Trophoblast cell (in vitro differentiated cells and primary cell): ENCODE measurements around the gene RABAC1.

ENCODE experiments used
- DNase-seq, 2 donors: peaks; one replicate each; pipeline ENCODE4 v3.0.0-alpha.2; 2016
- H2AFZ ChIP-seq: 2 replicates; pipeline ENCODE4 v1.6.1; 2013; ENCODE audit warnings: low read length, moderate library complexity, mild to moderate bottlenecking; ENCODE audit not compliant: insufficient read depth, poor library complexity
- H2AK5ac ChIP-seq: 2 replicates; pipeline ENCODE4 v1.6.1; 2013; ENCODE audit warnings: mild to moderate bottlenecking, low read length
- H2BK120ac ChIP-seq: 2 replicates; pipeline ENCODE4 v1.6.1; 2013; ENCODE audit warnings: low read length, mild to moderate bottlenecking, moderate library complexity; ENCODE audit not compliant: insufficient read depth, poor library complexity
- H2BK12ac ChIP-seq: 2 replicates; pipeline ENCODE4 v1.6.1; 2013; ENCODE audit warnings: mild to moderate bottlenecking, low read length, moderate library complexity
- H2BK5ac ChIP-seq: 2 replicates; pipeline ENCODE4 v1.6.1; 2013; ENCODE audit warnings: low read length, low read depth, moderate library complexity, mild to moderate bottlenecking; ENCODE audit not compliant: poor library complexity
- H3K14ac ChIP-seq: 2 replicates; pipeline ENCODE4 v1.6.1; 2013; ENCODE audit warnings: mild to moderate bottlenecking, low read length
- H3K18ac ChIP-seq: 2 replicates; pipeline ENCODE4 v1.6.1; 2013; ENCODE audit warnings: mild to moderate bottlenecking, low read length
- H3K23ac ChIP-seq: 2 replicates; pipeline ENCODE4 v1.6.1; 2013; ENCODE audit warnings: low read length
- H3K27ac ChIP-seq: 2 replicates; pipeline ENCODE4 v1.5.1; 2013; ENCODE audit warnings: low read depth, mild to moderate bottlenecking, inconsistent platforms, low read length, moderate library complexity
- H3K27me3 ChIP-seq: 2 replicates; pipeline ENCODE4 v1.6.1; 2013; ENCODE audit warnings: inconsistent platforms, mild to moderate bottlenecking, low read length, moderate library complexity; ENCODE audit not compliant: insufficient read depth
- H3K36me3 ChIP-seq, 2 experiments: 1 replicate in 1 of 2; 2 replicates in 1 of 2; pipeline ENCODE4 v1.6.1; 2013; ENCODE audit warnings: low read length in 2 of 2, mild to moderate bottlenecking in 2 of 2, moderate library complexity in 1 of 2; ENCODE audit not compliant: insufficient read depth in 2 of 2, control insufficient read depth in 1 of 2
- H3K4ac ChIP-seq: 2 replicates; pipeline ENCODE4 v1.6.1; 2013; ENCODE audit warnings: low read depth, mild to moderate bottlenecking, low read length, moderate library complexity
- H3K4me1 ChIP-seq, 2 experiments: 1 replicate in 1 of 2; 2 replicates in 1 of 2; pipeline ENCODE4 v1.6.1; 2013; ENCODE audit warnings: low read length in 2 of 2, mild to moderate bottlenecking in 2 of 2, moderate library complexity in 1 of 2; ENCODE audit not compliant: insufficient read depth in 2 of 2, control insufficient read depth in 1 of 2
- H3K4me2 ChIP-seq: 2 replicates; pipeline ENCODE4 v1.6.1; 2013; ENCODE audit warnings: inconsistent platforms, mild to moderate bottlenecking, low read length, moderate library complexity
- H3K4me3 ChIP-seq: 2 replicates; pipeline ENCODE4 v1.5.1; 2013; ENCODE audit warnings: mild to moderate bottlenecking, low read depth, low read length, inconsistent platforms
- H3K79me1 ChIP-seq: one replicate; pipeline ENCODE4 v1.6.1; 2013; ENCODE audit warnings: low read length
- H3K79me2 ChIP-seq: 2 replicates; pipeline ENCODE4 v1.6.1; 2013; ENCODE audit warnings: low read length, mild to moderate bottlenecking; ENCODE audit not compliant: control insufficient read depth, insufficient read depth, poor library complexity
- H3K9ac ChIP-seq: 2 replicates; pipeline ENCODE4 v1.6.1; 2013; ENCODE audit warnings: mild to moderate bottlenecking, low read length
- H3K9me3 ChIP-seq: 2 replicates; pipeline ENCODE4 v1.6.1; 2013; ENCODE audit warnings: low read depth, mild to moderate bottlenecking, control low read depth, inconsistent platforms, low read length; ENCODE audit not compliant: insufficient read depth
- H4K12ac ChIP-seq: 2 replicates; pipeline ENCODE4 v1.6.1; 2013; ENCODE audit warnings: low read depth, mild to moderate bottlenecking, low read length, moderate library complexity
- H4K8ac ChIP-seq: 2 replicates; pipeline ENCODE4 v1.6.1; 2013; ENCODE audit warnings: low read depth, mild to moderate bottlenecking, low read length, moderate library complexity
- H4K91ac ChIP-seq: one replicate; pipeline ENCODE4 v1.6.1; 2013; ENCODE audit warnings: low read depth, mild to moderate bottlenecking, low read length, moderate library complexity
- WGBS: extraction: QIAGEN DNeasy Blood & Tissue Kit; methylation state at CpG from one replicate; pipeline ENCODE4 v1.1.7; 2013; ENCODE audit warnings: missing lambda C conversion rate; ENCODE audit not compliant: insufficient read length, insufficient coverage; ENCODE audit errors: extremely low coverage; 5-methylcytosine and 5-hydroxymethylcytosine counted together

The RABAC1 gene

DNA sequence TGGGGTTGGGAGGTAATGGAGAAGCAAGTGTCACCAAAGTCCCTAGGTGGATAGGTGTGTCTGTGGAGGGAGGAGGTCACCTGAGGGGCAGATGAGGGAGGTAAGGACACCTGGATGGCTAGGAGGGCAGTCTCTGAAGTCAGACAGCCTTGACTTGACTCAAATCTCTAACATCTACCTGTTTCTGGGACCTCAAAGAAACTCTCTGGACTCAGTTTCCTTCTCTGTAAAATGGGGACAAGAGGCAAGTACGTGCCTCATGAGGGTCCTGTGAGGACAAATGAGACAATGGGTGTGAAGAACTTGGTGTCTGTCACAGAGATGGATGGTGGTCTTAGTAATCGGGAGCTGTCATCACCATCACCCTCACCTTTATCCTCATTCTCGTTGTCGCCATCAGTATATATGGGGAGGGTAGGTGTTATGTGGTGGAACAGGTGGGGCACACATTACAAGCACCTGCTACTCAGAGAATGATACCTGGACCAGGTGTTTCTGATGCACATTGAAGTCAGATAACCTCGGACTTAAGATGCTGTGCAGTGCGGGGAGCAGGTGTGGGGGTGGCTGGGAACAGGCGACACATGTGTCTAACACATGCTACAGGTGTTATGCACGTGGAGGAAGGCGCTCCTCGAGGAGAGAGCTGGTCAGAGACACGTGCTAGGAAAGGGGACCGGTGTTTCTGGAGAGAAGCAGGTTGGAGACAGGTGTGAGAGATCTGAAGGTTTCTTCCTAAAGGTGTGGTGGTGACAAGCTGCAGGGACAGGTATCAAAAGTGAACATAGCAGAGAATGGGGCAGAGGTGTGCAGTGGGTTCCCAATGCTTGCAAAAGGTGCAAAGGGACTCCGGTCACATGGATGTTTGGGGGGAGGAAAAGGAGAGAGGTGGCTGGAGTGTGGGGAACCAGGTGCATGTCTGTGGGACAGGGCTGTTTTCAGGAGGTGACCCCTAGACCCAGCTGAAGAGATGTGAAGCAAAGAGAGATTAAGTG is 34.7 kb downstream of the RABAC1 start:
- no peak overlapping the region for H3K9ac ChIP-seq
- no CpG with 5 or more reads among the region's 13 CpGs for WGBS

DNA sequence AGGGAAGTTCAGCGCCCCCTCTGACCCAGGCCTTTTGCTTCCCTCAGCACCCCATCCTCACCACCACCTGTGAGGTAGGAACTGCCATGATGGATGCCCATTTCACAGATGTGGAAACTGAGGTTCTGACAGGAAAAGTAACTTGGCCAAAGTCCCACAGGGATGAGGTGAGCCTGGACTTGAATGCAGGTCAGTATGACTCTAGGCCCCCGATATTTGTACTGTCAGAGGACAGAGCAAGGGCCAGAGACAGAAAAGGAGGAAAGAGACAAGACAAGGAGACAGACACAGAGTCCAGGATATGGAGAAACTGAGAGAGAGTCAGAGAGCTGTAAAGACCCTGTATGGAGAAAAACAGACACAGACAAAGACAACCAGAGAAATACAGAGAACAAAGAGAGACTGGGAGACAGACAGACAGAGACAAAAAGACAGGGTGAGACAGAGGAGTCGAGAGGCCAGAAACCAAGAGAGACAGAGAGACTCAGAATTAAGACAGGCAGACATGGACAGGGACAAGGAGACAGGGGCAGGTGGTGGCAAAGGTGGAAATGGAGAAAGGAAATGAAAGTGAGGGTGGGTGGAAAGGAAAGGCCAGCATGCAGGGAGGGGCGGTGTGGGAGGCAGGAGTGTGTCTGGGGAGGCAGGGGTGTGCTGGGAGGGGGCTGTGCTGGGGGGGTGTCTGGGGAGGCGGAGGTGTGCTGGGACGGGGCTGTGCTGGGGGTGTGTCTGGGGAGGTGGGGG is 35.9 kb downstream of the RABAC1 start:
- Histone ChIP-seq H3K4me2 (no peak overlapping the region), H3K23ac (no peak overlapping the region), H3K4ac (no peak overlapping the region), H2AFZ (no peak overlapping the region), H2BK12ac (no peak overlapping the region), H3K14ac (no peak overlapping the region), H3K9ac (no peak overlapping the region), H3K4me1 (no peaks in the 10 kb centered on the region), H2BK120ac (no peak overlapping the region), H3K36me3 (no peaks in the 10 kb centered on the region), H3K27me3 (peaks cover 72% of the 10 kb centered on the region), H3K79me2 (no peaks in the 10 kb centered on the region), H3K9me3 (peaks cover 27% of the 10 kb centered on the region), H2BK5ac (no peak overlapping the region), H2AK5ac (no peak overlapping the region), H3K18ac (no peak overlapping the region), H4K8ac (no peak overlapping the region), H3K4me3 (no peak overlapping the region), H4K91ac (no peak overlapping the region), H3K79me1 (no peaks in the 10 kb centered on the region), H3K27ac (no peak overlapping the region), H4K12ac (no peak overlapping the region)
- no CpG with 5 or more reads among the region's 6 CpGs for WGBS
- no peak for DNase-seq

More for the DNA sequence above, 34.7 kb downstream of the RABAC1 start:
- H2BK5ac ChIP-seq = no peak overlapping the region
- no peak overlapping the region for H3K4ac ChIP-seq
- H3K27me3 ChIP-seq = peaks cover 79% of the 10 kb centered on the region
- no peaks in the 10 kb centered on the region for H3K79me2 ChIP-seq
- H3K27ac ChIP-seq = no peak overlapping the region
- H3K18ac ChIP-seq = no peak overlapping the region
- no peak overlapping the region for H2AFZ ChIP-seq
- no peak overlapping the region for H4K91ac ChIP-seq
- H3K79me1 ChIP-seq = no peaks in the 10 kb centered on the region
- H3K23ac ChIP-seq = no peak overlapping the region
- no peak overlapping the region for H3K14ac ChIP-seq
- H2AK5ac ChIP-seq = no peak overlapping the region
- no peak for DNase-seq
- H2BK120ac ChIP-seq = no peak overlapping the region
- H3K9me3 ChIP-seq = peaks cover 25% of the 10 kb centered on the region
- H4K12ac ChIP-seq = no peak overlapping the region
- H3K4me3 ChIP-seq = no peak overlapping the region
- H4K8ac ChIP-seq = no peak overlapping the region
- H2BK12ac ChIP-seq = no peak overlapping the region
- no peak overlapping the region for H3K4me2 ChIP-seq
- peaks cover 0 to 5% of the 10 kb centered on the region in 2 experiments for H3K4me1 ChIP-seq
- no peaks in the 10 kb centered on the region for H3K36me3 ChIP-seq

DNA sequence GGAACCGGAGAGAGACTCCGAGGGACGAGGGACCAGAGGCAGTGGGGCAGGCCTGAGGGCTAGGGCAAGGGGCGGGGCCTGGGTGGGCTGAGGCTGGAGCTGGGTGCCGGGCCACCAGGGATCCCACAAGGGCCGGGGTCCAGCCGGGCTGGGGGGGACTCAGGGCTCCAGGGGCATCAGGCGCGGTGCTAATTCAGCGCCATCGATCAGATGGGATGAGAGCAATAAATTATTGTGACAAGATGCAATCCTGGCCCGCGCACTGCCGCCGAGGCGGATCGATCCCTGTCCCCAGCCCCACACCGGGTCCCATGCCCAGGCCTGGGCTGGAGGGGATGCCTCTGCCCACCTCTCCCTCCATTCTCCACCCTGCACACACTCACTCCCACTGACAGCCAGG is 36.5 kb downstream of the RABAC1 start:
- Histone ChIP-seq H3K79me2 (no peaks in the 10 kb centered on the region), H3K9me3 (peaks cover 31% of the 10 kb centered on the region), H2BK5ac (no peak overlapping the region), H3K27ac (no peak overlapping the region), H2BK120ac (no peak overlapping the region), H3K27me3 (peaks cover 72% of the 10 kb centered on the region), H4K12ac (no peak overlapping the region), H3K4ac (no peak overlapping the region), H2BK12ac (no peak overlapping the region), H3K23ac (no peak overlapping the region), H4K91ac (no peak overlapping the region), H2AFZ (no peak overlapping the region), H4K8ac (no peak overlapping the region), H3K79me1 (no peaks in the 10 kb centered on the region), H3K4me3 (no peak overlapping the region), H2AK5ac (no peak overlapping the region), H3K18ac (no peak overlapping the region), H3K4me2 (no peak overlapping the region), H3K36me3 (no peaks in the 10 kb centered on the region), H3K4me1 (no peaks in the 10 kb centered on the region), H3K9ac (no peak overlapping the region), H3K14ac (no peak overlapping the region)
- no peak for DNase-seq
- WGBS = no CpG with 5 or more reads among the region's 18 CpGs

DNA sequence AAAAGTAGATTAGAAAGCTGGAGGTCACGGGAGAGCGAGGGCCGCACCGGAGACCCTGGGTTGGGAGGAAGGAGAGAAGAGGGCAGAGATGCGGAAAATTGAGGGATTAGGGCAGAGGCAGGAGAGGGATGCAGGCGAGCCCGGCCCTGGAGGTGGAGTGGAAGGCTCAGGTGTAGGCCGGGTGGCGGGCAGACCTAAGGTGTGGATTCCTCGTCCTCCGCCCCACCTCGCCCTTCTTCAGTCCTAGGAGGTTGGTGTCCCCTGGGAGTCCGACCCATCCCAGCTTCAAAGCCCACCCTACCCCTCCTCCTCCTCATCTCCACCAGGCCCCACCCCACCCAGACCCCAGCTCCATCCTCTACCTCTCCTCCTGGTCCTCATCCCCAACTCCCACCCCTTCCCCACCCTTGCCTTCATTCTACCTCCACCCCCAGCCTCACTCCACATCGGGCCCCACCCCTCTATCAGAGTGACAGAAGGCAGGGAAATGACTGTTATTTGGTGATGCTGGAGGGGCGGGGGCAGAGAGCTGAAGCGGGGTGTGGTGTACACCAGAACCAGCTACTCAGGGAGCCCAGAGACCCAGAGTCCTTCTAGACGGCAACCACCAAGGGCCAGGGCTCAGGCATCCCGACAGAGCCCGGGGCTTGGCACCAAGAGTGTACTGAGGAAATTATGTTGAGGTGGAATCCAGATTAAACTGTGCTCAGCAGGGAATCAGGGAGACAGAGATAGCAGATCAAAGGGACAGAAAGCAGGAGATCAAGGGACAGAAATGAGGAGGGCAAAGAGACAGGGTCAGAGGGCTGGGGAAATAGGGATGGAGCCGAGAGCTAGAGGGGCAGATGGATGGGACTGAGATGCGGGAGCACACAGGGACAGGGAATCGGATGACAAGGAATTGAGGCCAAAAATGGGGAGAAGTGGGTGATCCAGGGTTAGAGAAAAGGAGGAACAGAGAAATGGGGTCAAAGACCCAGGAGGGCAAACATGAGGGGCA is 37.2 kb downstream of the RABAC1 start:
- Histone ChIP-seq H3K79me1 (no peaks in the 10 kb centered on the region), H2AK5ac (no peak overlapping the region), H3K18ac (no peak overlapping the region), H4K12ac (no peak overlapping the region), H4K8ac (no peak overlapping the region), H3K9ac (no peak overlapping the region), H2BK5ac (no peak overlapping the region), H3K27me3 (peaks cover 68% of the 10 kb centered on the region), H3K4ac (no peak overlapping the region), H4K91ac (no peak overlapping the region), H3K4me1 (no peaks in the 10 kb centered on the region), H3K14ac (no peak overlapping the region), H2BK12ac (no peak overlapping the region), H3K27ac (no peak overlapping the region), H3K36me3 (no peaks in the 10 kb centered on the region), H3K4me2 (no peak overlapping the region), H2BK120ac (no peak overlapping the region), H2AFZ (no peak overlapping the region), H3K23ac (no peak overlapping the region), H3K9me3 (peaks cover 33% of the 10 kb centered on the region), H3K4me3 (no peak overlapping the region), H3K79me2 (no peaks in the 10 kb centered on the region)
- WGBS = no CpG with 5 or more reads among the region's 22 CpGs
- no peak for DNase-seq
